KOPT-K1 (cell line): ENCODE measurements around the gene ZNF804A.
"Not testable (repeated sequence)": the region's sequence is repeated elsewhere in the genome, so short reads cannot be mapped to it uniquely, and the experiment has no call there.

Source experiments
- H3K27ac ChIP-seq: fragments of 200-600 bp; sonication (generic); 2 replicates; pipeline ENCODE4 v1.5.1; 2016; ENCODE audit warnings: antibody characterized with exemption, mild to moderate bottlenecking, low read depth, low read length; ENCODE audit not compliant: poor library complexity, severe bottlenecking
- H3K36me3 ChIP-seq: fragments of 200-600 bp; sonication (generic); 2 replicates; pipeline ENCODE4 v1.5.1; 2017; ENCODE audit warnings: antibody characterized with exemption, mild to moderate bottlenecking, low read length, moderate library complexity; ENCODE audit not compliant: insufficient read depth
- H3K9me3 ChIP-seq: fragments of 200-600 bp; sonication (generic); 2 replicates; pipeline ENCODE4 v1.5.1; 2017; ENCODE audit warnings: antibody characterized with exemption, low read length, mild to moderate bottlenecking; ENCODE audit not compliant: insufficient read depth, poor library complexity, severe bottlenecking

ZNF804A gene

GRCh38 chr2:184729581-184729980 is 131.3 kb downstream of the ZNF804A start:
- no peaks in the 10 kb centered on the region for H3K36me3 ChIP-seq
- no peaks in the 10 kb centered on the region for H3K9me3 ChIP-seq
- H3K27ac ChIP-seq = no peak overlapping the region

DNA sequence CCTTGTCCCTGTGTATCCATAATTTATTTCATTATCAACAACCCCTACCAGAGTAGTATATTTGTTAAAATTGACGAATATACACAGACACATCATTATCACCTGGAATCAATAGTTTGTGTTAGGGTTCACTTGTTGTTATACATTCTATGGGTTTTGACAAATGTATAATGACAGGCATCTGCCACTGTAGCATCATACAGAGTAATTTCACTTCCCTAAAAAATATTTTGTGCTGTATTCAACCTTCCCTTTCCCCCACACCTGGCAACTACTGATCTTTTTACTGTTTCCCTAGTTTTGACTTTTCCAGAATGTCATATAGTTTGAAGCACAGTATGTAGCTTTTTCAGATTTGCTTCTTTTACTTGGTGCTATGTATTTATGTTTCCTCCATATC is 132.0 kb downstream of the ZNF804A start:
- Histone ChIP-seq H3K9me3 (no peaks in the 10 kb centered on the region), H3K36me3 (no peaks in the 10 kb centered on the region), H3K27ac (no peak overlapping the region)

GRCh38 chr2:184734338-184734737 is 136.0 kb downstream of the ZNF804A start:
- H3K9me3 ChIP-seq = no peaks in the 10 kb centered on the region
- H3K27ac ChIP-seq = no peak overlapping the region
- H3K36me3 ChIP-seq = no peaks in the 10 kb centered on the region

GRCh38 chr2:184735611-184736010 is 137.3 kb downstream of the ZNF804A start:
- H3K9me3 ChIP-seq = no peaks in the 10 kb centered on the region
- no peaks in the 10 kb centered on the region for H3K36me3 ChIP-seq

GRCh38 chr2:184743096-184743495 is 144.8 kb downstream of the ZNF804A start:
- H3K27ac ChIP-seq = no peak overlapping the region
- H3K9me3 ChIP-seq = no peaks in the 10 kb centered on the region
- no peaks in the 10 kb centered on the region for H3K36me3 ChIP-seq

More at GRCh38 chr2:184735611-184736010, 137.3 kb downstream of the ZNF804A start:
- H3K27ac ChIP-seq = no peak overlapping the region

GRCh38 chr2:184756161-184756560 is 157.8 kb downstream of the ZNF804A start:
- Histone ChIP-seq H3K27ac (no peak overlapping the region), H3K9me3 (no peaks in the 10 kb centered on the region)

GRCh38 chr2:184756885-184757284 is 158.6 kb downstream of the ZNF804A start:
- Histone ChIP-seq H3K36me3 (no peaks in the 10 kb centered on the region), H3K9me3 (no peaks in the 10 kb centered on the region), H3K27ac (no peak overlapping the region)

More at GRCh38 chr2:184756161-184756560, 157.8 kb downstream of the ZNF804A start:
- H3K36me3 ChIP-seq = no peaks in the 10 kb centered on the region

DNA sequence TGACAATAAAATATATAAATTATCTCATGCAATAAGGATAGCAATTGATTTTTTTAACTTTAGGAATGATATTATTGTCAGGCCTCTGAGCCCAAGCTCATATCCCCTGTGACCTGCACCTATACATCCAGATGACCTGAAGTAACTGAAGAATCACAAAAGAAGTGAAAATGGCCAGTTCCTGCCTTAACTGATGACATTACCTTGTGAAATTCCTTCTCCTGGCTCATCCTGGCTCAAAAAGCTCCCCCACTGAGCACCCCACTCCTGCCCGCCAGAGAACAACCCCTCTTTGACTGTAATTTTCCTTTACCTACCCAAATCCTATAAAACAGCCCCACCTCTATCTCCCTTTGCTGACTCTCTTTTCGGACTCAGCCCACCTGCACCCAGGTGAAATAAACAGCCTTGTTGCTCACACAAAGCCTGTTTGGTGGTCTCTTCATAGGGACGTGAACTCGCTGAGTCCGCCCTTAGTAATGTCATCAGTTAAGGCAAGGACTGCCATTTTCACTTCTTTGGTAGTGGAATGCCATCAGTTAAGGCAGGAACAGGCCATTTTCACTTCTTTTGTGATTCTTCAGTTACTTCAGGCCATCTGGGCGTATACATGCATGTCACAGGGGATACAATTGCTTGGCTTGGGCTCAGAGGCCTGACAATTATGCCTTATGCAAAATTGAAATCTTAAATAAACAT is 161.4 kb downstream of the ZNF804A start:
- H3K27ac ChIP-seq, H3K36me3 ChIP-seq: not testable (repeated sequence)

DNA sequence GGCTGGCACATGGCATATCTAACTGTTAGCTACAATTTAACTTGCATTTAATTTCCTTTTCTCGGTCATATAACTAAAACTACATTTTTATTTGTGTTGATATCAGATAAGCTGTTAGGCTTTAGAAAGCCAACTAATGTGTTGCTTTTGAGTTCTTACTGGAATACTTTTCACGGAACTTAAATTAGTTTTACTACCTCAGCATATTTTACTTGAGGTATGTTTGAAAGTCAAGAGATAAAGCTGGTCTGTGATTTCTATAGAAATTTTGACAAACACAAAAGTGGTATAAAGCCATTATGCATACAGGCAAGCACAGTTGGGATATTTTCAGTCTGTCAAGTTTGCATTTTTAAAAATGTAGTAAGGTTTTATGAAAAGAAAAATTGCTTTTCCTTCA is 162.6 kb downstream of the ZNF804A start:
- Histone ChIP-seq H3K9me3 (no peaks in the 10 kb centered on the region), H3K36me3 (no peaks in the 10 kb centered on the region), H3K27ac (no peak overlapping the region)

More for the DNA sequence above, 161.4 kb downstream of the ZNF804A start:
- not testable (repeated sequence) for H3K9me3 ChIP-seq

DNA sequence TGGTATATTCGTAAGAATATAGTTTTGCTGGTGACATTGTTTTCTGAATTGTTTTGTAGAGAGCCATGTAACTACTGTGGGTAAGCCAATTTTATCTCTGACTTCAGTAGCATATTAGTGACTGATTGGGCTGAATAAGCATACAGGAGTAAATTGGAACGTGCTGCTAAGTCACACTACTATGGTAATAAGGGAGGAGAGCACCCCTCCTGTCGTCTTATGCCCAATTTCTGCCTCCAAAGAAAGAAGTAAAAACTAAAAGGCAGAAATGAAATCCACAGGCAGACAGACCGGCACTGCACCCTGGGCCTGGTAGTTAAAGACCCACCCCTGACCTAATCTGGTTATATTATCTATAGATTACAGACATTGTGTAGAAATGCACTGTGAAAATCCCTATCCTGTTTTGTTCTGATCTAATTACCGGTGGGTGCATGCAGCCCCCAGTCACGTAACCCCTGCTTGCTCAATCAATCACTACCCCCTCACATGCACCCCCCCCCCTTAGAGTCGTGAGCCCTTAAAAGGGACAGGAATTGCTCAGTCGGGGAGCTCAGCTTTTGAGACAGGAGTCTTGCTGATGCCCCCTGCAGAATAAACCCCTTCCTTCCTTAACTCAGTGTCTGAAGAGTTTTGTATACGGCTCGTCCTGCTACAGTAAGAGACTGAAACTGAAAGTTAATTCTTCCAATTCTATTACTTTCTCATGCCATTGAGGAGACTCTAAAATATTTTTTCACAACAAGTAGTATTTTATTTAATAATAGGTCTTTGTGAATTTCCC is 167.0 kb downstream of the ZNF804A start:
- Histone ChIP-seq H3K9me3 (no peaks in the 10 kb centered on the region), H3K36me3 (no peaks in the 10 kb centered on the region), H3K27ac (no peak overlapping the region)

- no peaks in the 10 kb centered on the region for H3K9me3 ChIP-seq
- H3K27ac ChIP-seq = no peak overlapping the region
- H3K36me3 ChIP-seq = no peaks in the 10 kb centered on the region
Measured at GRCh38 chr2:184767059-184767458, 168.7 kb downstream of the ZNF804A start.

GRCh38 chr2:184769023-184769422 is 170.7 kb downstream of the ZNF804A start:
- no peaks in the 10 kb centered on the region for H3K9me3 ChIP-seq
- H3K36me3 ChIP-seq = no peaks in the 10 kb centered on the region
- no peak overlapping the region for H3K27ac ChIP-seq

DNA sequence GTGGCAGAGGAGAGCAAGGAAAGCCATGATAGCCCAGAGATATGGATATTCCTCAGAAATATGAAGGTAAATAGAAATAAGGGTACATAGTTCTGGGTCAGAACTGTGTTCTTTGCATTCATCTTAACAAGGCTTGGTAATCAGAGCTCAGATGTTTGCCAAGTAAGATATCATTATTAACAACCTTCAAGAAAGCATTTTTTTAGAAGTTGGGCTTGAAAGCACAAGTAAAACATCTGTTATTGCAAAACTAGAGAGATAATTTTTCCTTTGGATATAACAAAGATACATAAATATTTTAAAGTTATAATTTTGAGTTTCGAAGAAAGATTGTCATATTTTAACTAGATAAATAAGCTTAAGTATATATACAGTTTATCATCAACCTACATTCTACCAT is 171.4 kb downstream of the ZNF804A start:
- no peaks in the 10 kb centered on the region for H3K9me3 ChIP-seq
- no peak overlapping the region for H3K27ac ChIP-seq
- no peaks in the 10 kb centered on the region for H3K36me3 ChIP-seq

- Histone ChIP-seq H3K36me3 (no peaks in the 10 kb centered on the region), H3K27ac (no peak overlapping the region), H3K9me3 (no peaks in the 10 kb centered on the region)
Measured at GRCh38 chr2:184779777-184780176, 181.4 kb downstream of the ZNF804A start.

- Histone ChIP-seq H3K9me3 (no peaks in the 10 kb centered on the region), H3K27ac (no peak overlapping the region), H3K36me3 (no peaks in the 10 kb centered on the region)
Measured at GRCh38 chr2:184780384-184780783, 182.1 kb downstream of the ZNF804A start.

- no peak overlapping the region for H3K27ac ChIP-seq
- H3K9me3 ChIP-seq = no peaks in the 10 kb centered on the region
- no peaks in the 10 kb centered on the region for H3K36me3 ChIP-seq
Measured at GRCh38 chr2:184780944-184781343, 182.6 kb downstream of the ZNF804A start.
